D721Med (cell line): ENCODE results near the gene PCDHB4.
"Not testable (repeated sequence)": the region's sequence is repeated elsewhere in the genome, so short reads cannot be mapped to it uniquely, and the experiment has no call there.

ENCODE experiments used
- DNase-seq: peaks from one replicate; pipeline ENCODE4 v3.0.0; 2011; ENCODE audit warnings: low spot score; ENCODE audit not compliant: insufficient read length
- FAIRE-seq: peaks from 2 replicates; lab custom pipeline; 2011; peaks lifted over from hg19 to GRCh38; lab: Jason Lieb, UNC
- TF ChIP-seq, protein P1 (sequence below): IDR thresholded peaks from 2 replicates; pipeline ENCODE4 v1.5.1; 2012; ENCODE audit warnings: mild to moderate bottlenecking, control low read depth; ENCODE audit not compliant: insufficient read depth; ENCODE audit errors: missing control alignments

PCDHB4 gene

DNA sequence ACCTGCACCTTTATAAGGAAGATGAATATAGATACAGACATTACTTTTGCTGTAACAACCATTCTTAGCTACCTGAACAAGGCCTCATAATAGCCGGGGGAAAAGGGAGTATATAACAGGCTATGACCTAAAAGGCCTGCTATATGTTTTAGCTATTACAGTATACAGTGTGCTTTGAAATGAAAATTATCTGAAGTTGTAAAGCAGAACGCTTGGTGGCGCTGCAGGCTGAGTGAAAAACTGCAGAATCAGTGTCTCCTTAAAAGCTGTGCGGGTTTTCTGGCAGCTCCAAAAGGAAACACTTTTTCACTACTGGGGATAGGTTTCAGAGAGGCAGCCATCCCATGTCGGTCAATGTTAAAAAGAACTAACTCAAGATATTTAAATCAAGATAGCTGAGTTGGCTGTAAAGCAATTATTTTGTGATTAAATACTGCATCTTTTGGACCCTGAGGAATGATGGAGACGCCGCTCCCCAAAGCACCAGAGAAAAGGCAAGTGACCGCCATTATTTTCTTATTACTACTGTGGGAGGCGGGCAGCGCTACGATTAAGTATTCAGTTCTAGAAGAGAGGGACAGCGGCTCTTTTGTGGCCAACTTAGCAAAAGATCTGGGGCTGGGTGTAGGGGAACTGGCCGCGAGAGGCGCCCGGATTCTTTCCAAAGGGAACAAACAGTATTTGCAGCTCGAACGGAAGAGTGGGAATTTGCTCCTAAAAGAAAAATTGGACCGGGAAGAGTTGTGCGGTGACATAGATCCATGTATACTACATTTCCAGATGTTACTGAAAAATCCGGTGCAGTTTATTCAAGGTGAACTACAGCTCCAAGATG, 34.1 kb downstream of the PCDHB4 start:
- peak; percentile 78 for FAIRE-seq
- TF ChIP-seq, protein P1, sequence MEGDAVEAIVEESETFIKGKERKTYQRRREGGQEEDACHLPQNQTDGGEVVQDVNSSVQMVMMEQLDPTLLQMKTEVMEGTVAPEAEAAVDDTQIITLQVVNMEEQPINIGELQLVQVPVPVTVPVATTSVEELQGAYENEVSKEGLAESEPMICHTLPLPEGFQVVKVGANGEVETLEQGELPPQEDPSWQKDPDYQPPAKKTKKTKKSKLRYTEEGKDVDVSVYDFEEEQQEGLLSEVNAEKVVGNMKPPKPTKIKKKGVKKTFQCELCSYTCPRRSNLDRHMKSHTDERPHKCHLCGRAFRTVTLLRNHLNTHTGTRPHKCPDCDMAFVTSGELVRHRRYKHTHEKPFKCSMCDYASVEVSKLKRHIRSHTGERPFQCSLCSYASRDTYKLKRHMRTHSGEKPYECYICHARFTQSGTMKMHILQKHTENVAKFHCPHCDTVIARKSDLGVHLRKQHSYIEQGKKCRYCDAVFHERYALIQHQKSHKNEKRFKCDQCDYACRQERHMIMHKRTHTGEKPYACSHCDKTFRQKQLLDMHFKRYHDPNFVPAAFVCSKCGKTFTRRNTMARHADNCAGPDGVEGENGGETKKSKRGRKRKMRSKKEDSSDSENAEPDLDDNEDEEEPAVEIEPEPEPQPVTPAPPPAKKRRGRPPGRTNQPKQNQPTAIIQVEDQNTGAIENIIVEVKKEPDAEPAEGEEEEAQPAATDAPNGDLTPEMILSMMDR: peak; percentile 12
- DNase-seq: no peak

DNA sequence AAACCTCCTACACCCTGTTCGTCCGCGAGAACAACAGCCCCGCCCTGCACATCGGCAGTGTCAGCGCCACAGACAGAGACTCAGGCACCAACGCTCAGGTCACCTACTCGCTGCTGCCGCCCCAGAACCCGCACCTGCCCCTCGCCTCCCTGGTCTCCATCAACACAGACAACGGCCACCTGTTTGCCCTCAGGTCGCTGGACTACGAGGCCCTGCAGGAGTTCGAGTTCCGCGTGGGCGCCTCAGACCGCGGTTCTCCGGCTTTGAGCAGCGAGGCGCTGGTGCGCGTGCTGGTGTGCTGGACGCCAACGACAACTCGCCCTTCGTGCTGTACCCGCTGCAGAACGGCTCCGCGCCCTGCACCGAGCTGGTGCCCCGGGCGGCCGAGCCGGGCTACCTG, 35.7 kb downstream of the PCDHB4 start:
- not testable (repeated sequence) for FAIRE-seq, DNase-seq

DNA sequence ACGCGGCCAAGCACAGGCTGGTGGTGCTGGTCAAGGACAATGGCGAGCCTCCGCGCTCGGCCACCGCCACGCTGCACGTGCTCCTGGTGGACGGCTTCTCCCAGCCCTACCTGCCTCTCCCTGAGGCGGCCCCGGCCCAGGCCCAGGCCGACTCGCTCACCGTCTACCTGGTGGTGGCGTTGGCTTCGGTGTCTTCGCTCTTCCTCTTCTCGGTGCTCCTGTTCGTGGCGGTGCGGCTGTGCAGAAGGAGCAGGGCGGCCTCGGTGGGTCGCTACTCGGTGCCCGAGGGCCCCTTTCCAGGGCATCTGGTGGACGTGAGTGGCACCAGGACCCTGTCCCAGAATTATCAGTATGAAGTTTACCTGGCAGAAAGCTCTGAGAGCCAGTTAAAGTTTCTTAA, 36.3 kb downstream of the PCDHB4 start:
- not testable (repeated sequence) for FAIRE-seq, DNase-seq

DNA sequence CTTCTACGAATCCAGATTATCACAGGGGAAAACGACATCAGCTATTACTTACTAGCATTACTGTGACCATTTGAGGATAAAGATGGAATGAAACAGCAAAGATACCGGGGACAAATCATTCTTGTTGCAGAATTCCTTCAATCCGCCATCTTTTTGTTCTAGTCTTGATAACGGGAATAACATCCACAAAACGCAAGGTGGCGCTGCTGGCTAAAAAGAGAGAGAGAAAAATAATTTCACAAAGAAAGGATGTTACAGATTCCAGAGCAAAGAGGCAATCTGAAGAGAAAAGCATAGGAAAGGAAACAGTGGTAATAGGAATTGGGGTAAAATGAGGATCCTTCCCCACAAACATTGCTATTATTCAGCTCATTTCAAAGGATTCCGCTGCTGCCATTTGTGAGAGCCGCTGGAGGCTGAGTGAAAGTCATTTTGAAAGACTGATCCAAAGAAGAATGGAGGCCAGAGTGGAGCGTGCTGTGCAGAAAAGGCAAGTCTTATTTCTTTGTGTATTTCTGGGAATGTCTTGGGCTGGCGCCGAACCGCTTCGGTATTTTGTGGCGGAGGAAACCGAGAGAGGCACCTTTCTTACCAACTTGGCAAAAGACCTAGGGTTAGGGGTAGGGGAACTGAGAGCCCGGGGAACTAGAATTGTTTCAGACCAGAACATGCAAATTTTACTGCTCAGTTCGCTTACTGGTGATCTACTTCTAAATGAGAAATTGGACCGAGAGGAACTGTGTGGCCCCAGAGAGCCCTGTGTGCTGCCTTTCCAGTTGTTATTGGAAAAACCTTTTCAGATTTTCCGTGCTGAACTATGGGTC, 51.0 kb downstream of the PCDHB4 start, which contains the start of gene PCDHB7:
PCDHB7 (plus strand) TSS at position 264 of the 824 bp plus-strand sequence; CDS start at position 456, 192 bp downstream.
- DNase-seq (no peak), FAIRE-seq (peak; percentile 53)
- TF ChIP-seq, protein P1: peak; percentile 54

DNA sequence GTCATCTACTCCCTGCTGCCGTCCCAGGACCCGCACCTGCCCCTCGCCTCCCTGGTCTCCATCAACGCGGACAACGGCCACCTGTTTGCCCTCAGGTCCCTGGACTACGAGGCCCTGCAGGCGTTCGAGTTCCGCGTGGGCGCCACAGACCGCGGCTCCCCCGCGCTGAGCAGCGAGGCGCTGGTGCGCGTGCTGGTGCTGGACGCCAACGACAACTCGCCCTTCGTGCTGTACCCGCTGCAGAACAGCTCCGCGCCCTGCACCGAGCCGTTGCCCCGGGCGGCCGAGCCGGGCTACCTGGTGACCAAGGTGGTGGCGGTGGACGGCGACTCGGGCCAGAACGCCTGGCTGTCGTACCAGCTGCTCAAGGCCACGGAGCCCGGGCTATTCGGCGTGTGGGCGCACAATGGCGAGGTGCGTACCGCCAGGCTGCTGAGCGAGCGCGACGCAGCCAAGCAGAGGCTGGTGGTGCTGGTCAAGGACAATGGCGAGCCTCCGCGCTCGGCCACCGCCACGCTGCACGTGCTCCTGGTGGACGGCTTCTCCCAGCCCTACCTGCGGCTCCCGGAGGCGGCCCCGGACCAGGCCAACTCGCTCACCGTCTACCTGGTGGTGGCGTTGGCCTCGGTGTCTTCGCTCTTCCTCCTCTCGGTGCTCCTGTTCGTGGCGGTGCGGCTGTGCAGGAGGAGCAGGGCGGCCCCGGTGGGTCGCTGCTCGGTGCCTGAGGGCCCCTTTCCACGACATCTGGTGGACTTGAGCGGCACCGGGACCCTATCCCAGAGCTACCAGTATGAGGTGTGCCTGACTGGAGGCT, 52.9 kb downstream of the PCDHB4 start:
- not testable (repeated sequence) for FAIRE-seq, DNase-seq
